IPS-18a (cell line): ENCODE data around the gene NDUFAF2.

Experiments used
- H3K27ac ChIP-seq: one replicate; pipeline ENCODE4 v1.5.1; 2013; ENCODE audit warnings: low read length
- H3K27me3 ChIP-seq: one replicate; pipeline ENCODE4 v1.6.1; 2013; ENCODE audit warnings: mild to moderate bottlenecking, low read length; ENCODE audit not compliant: control insufficient read depth, insufficient read depth
- H3K36me3 ChIP-seq: one replicate; pipeline ENCODE4 v1.6.1; 2013; ENCODE audit warnings: low read depth, low read length; ENCODE audit not compliant: control insufficient read depth
- H3K4me1 ChIP-seq: one replicate; pipeline ENCODE4 v1.6.1; 2013; ENCODE audit warnings: low read depth, low read length; ENCODE audit not compliant: control insufficient read depth
- H3K4me3 ChIP-seq: one replicate; pipeline ENCODE4 v1.5.1; 2013; ENCODE audit warnings: low read length
- H3K9ac ChIP-seq: one replicate; pipeline ENCODE4 v1.6.1; 2013; ENCODE audit warnings: mild to moderate bottlenecking, low read length, moderate library complexity
- H3K9me3 ChIP-seq: one replicate; pipeline ENCODE4 v1.6.1; 2013; ENCODE audit warnings: low read depth, low read length; ENCODE audit not compliant: control insufficient read depth

NDUFAF2 gene

GRCh38 chr5:60944904-60945812 is at the start of gene NDUFAF2, which contains the start of gene ERCC8:
NDUFAF2 (plus strand) TSS chr5:60945205; CDS start chr5:60945256, 51 bp downstream.
ERCC8 (minus strand) TSS chr5:60945070; CDS start chr5:60945008, 62 bp downstream.
- Histone ChIP-seq H3K4me3 (peak within 1 kb of the TSS; percentile 97), H3K9me3 (no peaks in the 10 kb centered on the region), H3K9ac (peak within 1 kb of the TSS; percentile 77), H3K4me1 (peaks cover 10% of the 10 kb centered on the region), H3K27ac (no peak within 1 kb of the TSS), H3K27me3 (peaks cover 12% of the 10 kb centered on the region), H3K36me3 (no peaks in the 10 kb centered on the region)

GRCh38 chr5:60896991-60897390 is 48.0 kb upstream of the NDUFAF2 start:
- H3K27ac ChIP-seq = no peak overlapping the region
- no peak overlapping the region for H3K9ac ChIP-seq
- H3K9me3 ChIP-seq = no peaks in the 10 kb centered on the region
- H3K4me3 ChIP-seq = no peak overlapping the region
- no peaks in the 10 kb centered on the region for H3K27me3 ChIP-seq
- no peaks in the 10 kb centered on the region for H3K36me3 ChIP-seq
- H3K4me1 ChIP-seq = peaks cover 3% of the 10 kb centered on the region

DNA sequence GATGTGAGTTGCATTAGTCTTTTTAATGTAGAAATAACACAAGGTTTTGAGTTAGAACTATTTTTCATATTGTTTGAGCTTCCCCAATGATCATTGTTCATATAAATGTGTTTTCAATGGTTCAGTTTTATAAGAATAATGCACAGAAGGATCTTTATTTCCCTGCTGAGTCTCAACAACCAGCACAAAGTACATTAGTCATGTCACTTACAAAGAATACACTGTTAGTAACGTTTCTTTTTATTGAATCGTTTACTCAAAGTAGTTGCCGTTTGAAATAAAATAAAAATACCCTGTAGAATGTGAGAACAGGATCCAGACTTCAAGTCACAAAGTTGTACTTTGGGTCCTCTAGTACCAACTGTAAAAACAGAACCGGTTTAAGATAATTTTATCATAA is 41.6 kb upstream of the NDUFAF2 start:
- Histone ChIP-seq H3K27ac (no peak overlapping the region), H3K9ac (no peak overlapping the region), H3K36me3 (peaks cover 3% of the 10 kb centered on the region), H3K9me3 (no peaks in the 10 kb centered on the region), H3K27me3 (no peaks in the 10 kb centered on the region), H3K4me1 (no peaks in the 10 kb centered on the region), H3K4me3 (no peak overlapping the region)

DNA sequence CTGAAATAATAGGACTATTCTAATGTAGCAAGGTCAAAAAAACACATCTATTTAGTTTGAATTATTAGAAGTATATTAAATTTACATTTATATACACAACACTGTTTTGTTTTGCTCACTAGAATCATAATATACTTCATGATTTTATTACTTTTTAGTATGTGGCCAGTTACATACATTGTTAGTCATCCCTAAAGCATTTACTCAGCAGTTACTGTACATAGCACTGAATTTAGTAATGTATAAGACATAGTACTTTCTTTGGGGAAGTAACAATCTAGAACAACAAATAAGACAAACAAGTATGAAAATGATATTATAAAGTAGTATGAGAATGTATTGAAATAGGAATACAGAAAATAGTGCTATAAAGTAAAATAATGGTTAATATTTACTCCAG is 28.4 kb upstream of the NDUFAF2 start:
- H3K27me3 ChIP-seq = no peaks in the 10 kb centered on the region

GRCh38 chr5:60918466-60918865 is 26.5 kb upstream of the NDUFAF2 start:
- Histone ChIP-seq H3K27me3 (no peaks in the 10 kb centered on the region), H3K4me3 (no peak overlapping the region), H3K9me3 (no peaks in the 10 kb centered on the region), H3K9ac (no peak overlapping the region), H3K36me3 (peaks cover 27% of the 10 kb centered on the region), H3K27ac (no peak overlapping the region), H3K4me1 (no peaks in the 10 kb centered on the region)

More for the DNA sequence above, 28.4 kb upstream of the NDUFAF2 start:
- Histone ChIP-seq H3K9ac (no peak overlapping the region), H3K9me3 (no peaks in the 10 kb centered on the region), H3K4me1 (no peaks in the 10 kb centered on the region), H3K4me3 (no peak overlapping the region), H3K36me3 (peaks cover 27% of the 10 kb centered on the region), H3K27ac (no peak overlapping the region)

DNA sequence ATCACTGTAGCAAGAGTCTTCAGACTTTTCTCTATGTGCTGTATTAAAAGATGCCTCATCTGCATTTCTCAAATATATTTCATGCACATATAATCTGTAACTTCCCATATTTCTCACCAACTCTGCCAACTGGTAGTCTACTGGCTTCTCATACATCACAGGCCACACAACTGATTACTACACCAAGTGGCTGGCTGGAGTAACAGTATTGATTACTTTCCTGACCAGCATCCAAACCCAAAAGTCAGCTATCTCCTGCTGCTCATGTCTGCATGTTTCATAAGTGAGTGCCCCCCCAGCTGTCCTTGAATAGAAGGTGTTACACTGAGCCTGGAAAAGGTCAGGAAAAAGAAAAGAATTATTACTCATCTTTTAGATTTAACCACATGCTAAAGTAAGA is 17.6 kb upstream of the NDUFAF2 start:
- H3K4me3 ChIP-seq = no peak overlapping the region
- H3K4me1 ChIP-seq = no peaks in the 10 kb centered on the region
- H3K36me3 ChIP-seq = peaks cover 19% of the 10 kb centered on the region
- no peaks in the 10 kb centered on the region for H3K27me3 ChIP-seq
- H3K27ac ChIP-seq = no peak overlapping the region
- no peaks in the 10 kb centered on the region for H3K9me3 ChIP-seq
- no peak overlapping the region for H3K9ac ChIP-seq

- H3K27ac ChIP-seq = no peak overlapping the region
- no peak overlapping the region for H3K9ac ChIP-seq
- no peaks in the 10 kb centered on the region for H3K27me3 ChIP-seq
- peaks cover 19% of the 10 kb centered on the region for H3K36me3 ChIP-seq
- no peaks in the 10 kb centered on the region for H3K9me3 ChIP-seq
- H3K4me1 ChIP-seq = no peaks in the 10 kb centered on the region
- H3K4me3 ChIP-seq = no peak overlapping the region
Observed at GRCh38 chr5:60929024-60929423, 16.0 kb upstream of the NDUFAF2 start.

DNA sequence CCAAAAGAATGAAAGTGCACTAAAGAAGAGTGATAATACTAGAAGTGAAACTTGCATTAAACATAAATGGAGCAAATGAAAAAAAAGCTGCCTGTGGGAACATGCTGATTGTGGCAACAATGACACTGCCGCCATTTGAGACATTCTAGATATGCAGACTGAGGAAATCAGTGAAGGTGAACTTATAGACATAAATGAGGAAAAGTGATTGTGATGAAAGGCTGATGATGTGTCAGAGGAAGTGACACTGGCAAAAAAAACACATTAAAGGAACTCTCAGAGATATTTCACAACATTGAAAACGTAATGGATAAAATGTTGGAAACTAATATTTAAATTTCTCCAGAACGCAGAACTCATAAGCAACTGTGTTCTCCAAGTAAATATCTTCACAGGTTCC is 1.4 kb upstream of the NDUFAF2 start:
- Histone ChIP-seq H3K27me3 (peaks cover 12% of the 10 kb centered on the region), H3K36me3 (no peaks in the 10 kb centered on the region), H3K9ac (peak overlapping the region; percentile 39), H3K27ac (no peak overlapping the region), H3K4me3 (peak overlapping the region; percentile 97), H3K4me1 (peaks cover 10% of the 10 kb centered on the region), H3K9me3 (no peaks in the 10 kb centered on the region)

DNA sequence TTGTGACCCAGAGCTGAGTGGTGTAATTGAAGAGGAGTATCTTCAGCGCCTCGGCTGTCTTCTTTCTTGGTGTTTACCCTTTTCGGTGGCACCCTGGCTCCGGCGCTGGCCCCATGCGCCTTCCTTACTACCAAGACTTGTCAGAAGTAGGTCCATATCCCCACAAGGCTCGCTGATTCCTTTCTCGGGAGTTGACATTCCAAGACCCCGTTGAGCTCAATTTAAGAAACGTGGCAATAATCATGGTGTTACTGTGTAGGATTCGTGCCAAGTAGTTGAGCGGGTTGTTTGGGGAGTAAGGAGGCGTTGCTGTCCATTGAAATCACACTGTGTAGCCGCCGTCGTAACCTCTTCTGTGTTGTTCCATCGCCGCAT is 795 bp downstream of the NDUFAF2 start:
- Histone ChIP-seq H3K4me3 (peak overlapping the region; percentile 97), H3K4me1 (peaks cover 10% of the 10 kb centered on the region), H3K27ac (no peak overlapping the region), H3K36me3 (no peaks in the 10 kb centered on the region), H3K9me3 (no peaks in the 10 kb centered on the region), H3K27me3 (peaks cover 12% of the 10 kb centered on the region), H3K9ac (peak overlapping the region; percentile 77)

DNA sequence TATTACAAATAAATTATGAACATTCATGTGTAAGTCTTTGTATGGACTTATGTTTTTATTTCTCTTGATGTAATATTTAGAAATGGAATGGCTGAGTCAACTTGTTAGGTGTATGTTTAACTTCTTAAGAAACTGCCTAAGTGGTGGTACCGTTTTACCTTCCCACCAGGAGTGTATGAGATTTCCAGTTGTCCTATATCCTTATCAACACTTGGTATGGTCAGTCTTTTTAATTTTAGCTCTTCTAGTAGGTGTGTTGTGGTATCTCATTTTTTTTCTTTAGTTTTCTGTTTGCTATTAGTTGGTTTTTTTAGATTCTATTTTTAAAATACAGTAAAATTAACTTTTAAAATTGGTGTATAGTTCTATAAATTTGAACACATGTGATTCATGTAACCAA is 3.7 kb downstream of the NDUFAF2 start:
- Histone ChIP-seq H3K27ac (no peak overlapping the region), H3K4me1 (peaks cover 10% of the 10 kb centered on the region), H3K4me3 (no peak overlapping the region), H3K36me3 (no peaks in the 10 kb centered on the region), H3K27me3 (peaks cover 12% of the 10 kb centered on the region), H3K9ac (no peak overlapping the region), H3K9me3 (no peaks in the 10 kb centered on the region)

DNA sequence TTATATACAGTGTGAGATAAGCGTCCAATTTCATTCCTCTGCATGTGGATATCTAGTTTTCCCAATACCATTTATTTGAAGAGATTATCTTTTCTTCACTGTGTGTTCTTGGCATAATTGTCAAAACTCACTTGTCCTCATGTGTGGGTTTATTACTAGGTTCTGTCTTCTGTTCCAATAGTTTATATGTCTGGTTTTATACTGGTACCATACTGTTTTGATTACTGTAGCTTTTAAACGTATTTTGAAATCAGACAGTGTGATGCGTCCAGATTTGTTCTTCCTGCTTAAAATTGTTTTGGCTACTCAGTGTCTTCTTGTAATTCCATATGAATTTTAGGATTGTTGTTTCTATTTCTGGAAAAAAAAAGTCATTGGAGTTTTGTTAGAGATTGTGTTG is 10.2 kb downstream of the NDUFAF2 start:
- Histone ChIP-seq H3K4me3 (no peak overlapping the region), H3K4me1 (no peaks in the 10 kb centered on the region), H3K9ac (no peak overlapping the region), H3K36me3 (no peaks in the 10 kb centered on the region), H3K27ac (no peak overlapping the region), H3K9me3 (no peaks in the 10 kb centered on the region), H3K27me3 (no peaks in the 10 kb centered on the region)

GRCh38 chr5:60958088-60958487 is 13.1 kb downstream of the NDUFAF2 start:
- Histone ChIP-seq H3K27me3 (no peaks in the 10 kb centered on the region), H3K4me3 (no peak overlapping the region), H3K27ac (no peak overlapping the region), H3K9ac (no peak overlapping the region), H3K4me1 (no peaks in the 10 kb centered on the region), H3K9me3 (no peaks in the 10 kb centered on the region), H3K36me3 (no peaks in the 10 kb centered on the region)
